Stomach (tissue), 4 donors: Measurements from ENCODE around the gene MYBPC1.
"Not testable (repeated sequence)": the region's sequence is repeated elsewhere in the genome, so short reads cannot be mapped to it uniquely, and the experiment has no call there.

Source experiments
- EP300 ChIP-seq: sonication (generic); formaldehyde crosslinking; IDR thresholded peaks from one replicate; pipeline ENCODE4 v1.6.1; 2017; ENCODE audit warnings: antibody characterized with exemption
- POLR2A ChIP-seq, 4 donors: fragments of 450-650 bp; IDR thresholded peaks; one replicate each; pipeline ENCODE4 v1.6.1; 2016; ENCODE audit warnings: antibody characterized with exemption in 4 of 4, control low read depth in 2 of 4, mild to moderate bottlenecking in 1 of 4, moderate library complexity in 1 of 4
- POLR2AphosphoS5 ChIP-seq, 3 donors: sonication (generic); formaldehyde crosslinking; IDR thresholded peaks; one replicate each; pipeline ENCODE4 v1.6.1; 2016; ENCODE audit warnings: antibody characterized with exemption in 3 of 3
- TF ChIP-seq, protein P1 (sequence below), 7 experiments: fragments of 450-650 bp in 4 of 7; fragments of 200-600 bp in 3 of 7; sonication (generic) in 3 of 7; IDR thresholded peaks; one replicate each; pipeline ENCODE4 v1.5.1; 2016 to 2019; ENCODE audit warnings: antibody characterized with exemption in 7 of 7, control low read depth in 2 of 7, mild to moderate bottlenecking in 1 of 7

GRCh38 chr12:101681627-101682026, 86.9 kb downstream of the MYBPC1 start:
- TF ChIP-seq POLR2AphosphoS5 (IDR thresholded peaks at IDR 0.05); POLR2A (IDR thresholded peaks at IDR 0.05); EP300: not testable (repeated sequence)
- TF ChIP-seq, protein P1, sequence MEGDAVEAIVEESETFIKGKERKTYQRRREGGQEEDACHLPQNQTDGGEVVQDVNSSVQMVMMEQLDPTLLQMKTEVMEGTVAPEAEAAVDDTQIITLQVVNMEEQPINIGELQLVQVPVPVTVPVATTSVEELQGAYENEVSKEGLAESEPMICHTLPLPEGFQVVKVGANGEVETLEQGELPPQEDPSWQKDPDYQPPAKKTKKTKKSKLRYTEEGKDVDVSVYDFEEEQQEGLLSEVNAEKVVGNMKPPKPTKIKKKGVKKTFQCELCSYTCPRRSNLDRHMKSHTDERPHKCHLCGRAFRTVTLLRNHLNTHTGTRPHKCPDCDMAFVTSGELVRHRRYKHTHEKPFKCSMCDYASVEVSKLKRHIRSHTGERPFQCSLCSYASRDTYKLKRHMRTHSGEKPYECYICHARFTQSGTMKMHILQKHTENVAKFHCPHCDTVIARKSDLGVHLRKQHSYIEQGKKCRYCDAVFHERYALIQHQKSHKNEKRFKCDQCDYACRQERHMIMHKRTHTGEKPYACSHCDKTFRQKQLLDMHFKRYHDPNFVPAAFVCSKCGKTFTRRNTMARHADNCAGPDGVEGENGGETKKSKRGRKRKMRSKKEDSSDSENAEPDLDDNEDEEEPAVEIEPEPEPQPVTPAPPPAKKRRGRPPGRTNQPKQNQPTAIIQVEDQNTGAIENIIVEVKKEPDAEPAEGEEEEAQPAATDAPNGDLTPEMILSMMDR (IDR thresholded peaks at IDR 0.05): not testable (repeated sequence)
